ENCODE results near the gene CLDN15. TPM values are rescaled to one million over a fixed set of nuclear protein-coding genes. Genes with fewer than 3 reads are reported as not detected.

CLDN15 gene
- total and polyA plus RNA-seq, 2 donors (not counting 1 experiment from before 2014, with no cell fraction given), result 31.1 to 42.1 TPM

GRCh38 chr7:101240226-101241014 is 2.8 kb upstream of the CLDN15 start:
- peaks cover 26% of the 10 kb centered on the region for H3K4me1 Mint-ChIP-seq
- Histone ChIP-seq H3K27ac (ENCODE audit: low read length in 2 of 2) (no peak overlapping the region), H4K20me1 (ENCODE audit: control insufficient read depth, insufficient read depth, low read length, poor library complexity, severe bottlenecking) (peaks cover 77% of the 10 kb centered on the region), H3K36me3 (replicated peaks in 1 of 2; ENCODE audit: control extremely low read depth in 1 of 2, control insufficient read depth in 1 of 2, extremely low read depth in 1 of 2, insufficient read depth in 2 of 2, low read length in 1 of 2) (peaks cover 0 to 27% of the 10 kb centered on the region in 2 experiments), H3K9ac (ENCODE audit: low read length) (no peak overlapping the region), H3K27me3 (replicated peaks in 1 of 4; ENCODE audit: control extremely low read depth in 1 of 4, control insufficient read depth in 3 of 4, insufficient read depth in 4 of 4, low read length in 3 of 4) (no peaks in the 10 kb centered on the region), H3K79me2 (ENCODE audit: control insufficient read depth, insufficient read depth, low read length) (peaks cover 60% of the 10 kb centered on the region), H2AFZ (ENCODE audit: insufficient read depth, low read depth, low read length, poor library complexity, severe bottlenecking) (no peak overlapping the region), H3K9me3 (ENCODE audit: control extremely low read depth in 1 of 3, control insufficient read depth in 2 of 3, insufficient read depth in 1 of 3, low read length in 2 of 3) (no peaks in the 10 kb centered on the region), H3K4me2 (replicated peaks; ENCODE audit: low read depth, low read length, poor library complexity, severe bottlenecking) (no peak overlapping the region), H3K4me1 (ENCODE audit: control insufficient read depth in 2 of 2, insufficient read depth in 2 of 2, low read length in 2 of 2) (peaks cover 11 to 29% of the 10 kb centered on the region in 2 donors), H3K4me3 (ENCODE audit: control extremely low read depth in 1 of 5, extremely low read depth in 1 of 5, insufficient read depth in 1 of 5, low read depth in 2 of 5, low read length in 4 of 5) (no peak overlapping the region)
- no peak for ATAC-seq (ENCODE audit: low read depth)
- no peak overlapping the region for H3K27ac Mint-ChIP-seq
- H3K9me3 Mint-ChIP-seq (ENCODE audit: insufficient read depth), result no peaks in the 10 kb centered on the region
- no peak for DNase-seq
- intact Hi-C loops (cut with micrococcal nuclease), result no loop called here
- CTCF ChIA-PET, result no interaction called here
- no peak overlapping the region for H3K4me3 Mint-ChIP-seq
- TF ChIP-seq EZH2 (IDR thresholded peaks at IDR 0.05; ENCODE audit: borderline replicate concordance, insufficient read depth, low read depth, low read length, poor library complexity, severe bottlenecking) (no peak), CTCF (IDR thresholded peaks at IDR 0.05) (no peak)
- H3K27me3 Mint-ChIP-seq, result no peaks in the 10 kb centered on the region
- POLR2A ChIA-PET, result no interaction called here
- WGBS (ENCODE audit: insufficient coverage), result 88% methylated on average over 18 of the region's 32 CpGs

- intact Hi-C loops (cut with micrococcal nuclease), result no loop called here
- CTCF ChIA-PET, result no interaction called here
- no peak for ATAC-seq (ENCODE audit: low read depth)
Observed at GRCh38 chr7:101239951-101240220, 2.3 kb upstream of the CLDN15 start.

More at GRCh38 chr7:101239951-101240220, 2.3 kb upstream of the CLDN15 start:
- Histone ChIP-seq H3K27me3 (replicated peaks in 1 of 4; ENCODE audit: control extremely low read depth in 1 of 4, control insufficient read depth in 3 of 4, insufficient read depth in 4 of 4, low read length in 3 of 4) (no peaks in the 10 kb centered on the region), H3K9me3 (ENCODE audit: control extremely low read depth in 1 of 3, control insufficient read depth in 2 of 3, insufficient read depth in 1 of 3, low read length in 2 of 3) (no peaks in the 10 kb centered on the region), H3K36me3 (replicated peaks in 1 of 2; ENCODE audit: control extremely low read depth in 1 of 2, control insufficient read depth in 1 of 2, extremely low read depth in 1 of 2, insufficient read depth in 2 of 2, low read length in 1 of 2) (peaks cover 0 to 27% of the 10 kb centered on the region in 2 experiments), H2AFZ (ENCODE audit: insufficient read depth, low read depth, low read length, poor library complexity, severe bottlenecking) (no peak overlapping the region), H3K79me2 (ENCODE audit: control insufficient read depth, insufficient read depth, low read length) (peaks cover 55% of the 10 kb centered on the region), H3K27ac (ENCODE audit: low read length in 2 of 2) (no peak overlapping the region), H3K4me2 (replicated peaks; ENCODE audit: low read depth, low read length, poor library complexity, severe bottlenecking) (no peak overlapping the region), H3K4me1 (ENCODE audit: control insufficient read depth in 2 of 2, insufficient read depth in 2 of 2, low read length in 2 of 2) (peaks cover 8 to 24% of the 10 kb centered on the region in 2 donors), H3K9ac (ENCODE audit: low read length) (no peak overlapping the region), H3K4me3 (ENCODE audit: control extremely low read depth in 1 of 5, extremely low read depth in 1 of 5, insufficient read depth in 1 of 5, low read depth in 2 of 5, low read length in 4 of 5) (no peak overlapping the region), H4K20me1 (ENCODE audit: control insufficient read depth, insufficient read depth, low read length, poor library complexity, severe bottlenecking) (peaks cover 75% of the 10 kb centered on the region)
- Mint-ChIP-seq H3K9me3 (ENCODE audit: insufficient read depth) (no peaks in the 10 kb centered on the region), H3K4me1 (peaks cover 21% of the 10 kb centered on the region), H3K27ac (no peak overlapping the region), H3K4me3 (no peak overlapping the region), H3K27me3 (no peaks in the 10 kb centered on the region)
- WGBS (ENCODE audit: insufficient coverage), result 97% methylated on average over 5 of the region's 9 CpGs
- no peak for DNase-seq
- POLR2A ChIA-PET, result no interaction called here
- TF ChIP-seq EZH2 (IDR thresholded peaks at IDR 0.05; ENCODE audit: borderline replicate concordance, insufficient read depth, low read depth, low read length, poor library complexity, severe bottlenecking) (no peak), CTCF (IDR thresholded peaks at IDR 0.05) (no peak)

All from B cell (primary cell).